Right cardiac atrium (tissue), 5 donors: ENCODE measurements around the gene GRIK4. TPM values are rescaled to one million over a fixed set of nuclear protein-coding genes. Genes with fewer than 3 reads are reported as not detected.
A peak's percentile ranks its signal among the peaks of the same experiment; 100 is the strongest.

Experiments
- ATAC-seq, 2 donors: fragments of 200-7000 bp; cut with Tn5 transposase; one replicate each; pipeline versions ENCODE4 v1.8.0 to v1.9.1; 2020; ENCODE audit warnings: moderate library complexity in 2 of 2, mild to moderate bottlenecking in 1 of 2
- DNase-seq, 3 donors: peaks; one replicate each; pipeline ENCODE4 v3.0.0-alpha.2; 2020
- H3K27ac ChIP-seq: one replicate; pipeline ENCODE4 v1.5.1; 2013; ENCODE audit warnings: mild to moderate bottlenecking, low read length, control low read depth, moderate library complexity
- H3K27me3 ChIP-seq: one replicate; pipeline ENCODE4 v1.6.1; 2013; ENCODE audit not compliant: control insufficient read depth, insufficient read depth
- H3K4me1 ChIP-seq: one replicate; pipeline ENCODE4 v1.6.1; 2013; ENCODE audit warnings: low read length; ENCODE audit not compliant: control insufficient read depth, insufficient read depth
- H3K4me3 ChIP-seq: one replicate; pipeline ENCODE4 v1.5.1; 2013; ENCODE audit warnings: low read length, control low read depth
- H3K9me3 ChIP-seq: one replicate; pipeline ENCODE4 v1.6.1; 2013; ENCODE audit warnings: low read length; ENCODE audit not compliant: control insufficient read depth
- WGBS: extraction: QIAGEN DNeasy Blood & Tissue Kit; methylation state at CpG from one replicate; pipeline ENCODE4 v1.1.7; 2013; 5-methylcytosine and 5-hydroxymethylcytosine counted together
- intact Hi-C, 4 donors: fragments of 100-400 bp; cut with DNase I; formaldehyde crosslinking; loops; one replicate each; pipeline versions ENCODE4 v1.11.0 to v1.14.0; 2022 to 2023
- polyA plus RNA-seq: library from polyadenylated mRNA; stranded (reverse); fragments of 200-250 nt; gene quantifications from one replicate; pipeline ENCODE4 v1.2.3, GENCODE V29; 2013
- total RNA-seq, 4 donors: library from RNA; stranded (reverse); fragmentation: NEBNext Ultra II Directional; extraction: Animal tissue kit (Norgen Biotek cat#: 25700); gene quantifications; one replicate each; pipeline ENCODE4 v1.2.1, GENCODE V29; 2021
- donor health status: healthy with polysubstance abuse.
- donor health status: DM: no; HTN: yes; CAD: no.
- donor health status: DM: no; HTN: no; CAD: no.
- donor health status: DM: no; HTN: yes; CAD: no; lungs with severe emphysema.
- donor health status: DM: yes; HTN: yes; CAD: no.

The GRIK4 gene
- total and polyA plus RNA-seq, 5 donors = 0.32 to 3.4 (median 0.80) TPM; not detected in 1

DNA sequence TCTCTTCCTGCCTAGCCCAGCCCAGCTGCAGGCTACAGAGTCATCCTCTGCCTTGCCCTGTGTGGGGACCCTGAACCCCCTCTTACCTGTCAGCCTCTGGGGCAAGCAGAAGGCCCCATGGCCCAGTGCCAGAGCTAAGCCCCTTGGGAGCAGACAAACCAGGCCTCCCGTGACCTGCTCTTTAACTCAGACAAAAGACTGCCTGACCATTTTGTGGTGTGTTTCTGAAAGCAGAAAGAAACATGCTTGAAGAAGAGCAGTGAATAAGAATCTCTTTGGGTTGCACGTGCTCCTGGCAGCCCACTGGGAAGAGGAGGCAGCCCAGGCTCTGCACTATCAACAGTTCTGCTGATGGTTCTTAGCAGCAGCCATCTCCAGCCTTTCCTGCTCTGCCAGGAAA, 118.6 kb downstream of the GRIK4 start:
- Histone ChIP-seq H3K9me3 (no peaks in the 10 kb centered on the region), H3K4me1 (no peaks in the 10 kb centered on the region), H3K4me3 (no peak overlapping the region), H3K27me3 (no peaks in the 10 kb centered on the region), H3K27ac (no peak overlapping the region)
- intact Hi-C loops = no loop called here
- 49% methylated on average over 2 of the region's 2 CpGs for WGBS
- DNase-seq (no peak), ATAC-seq (no peak)

DNA sequence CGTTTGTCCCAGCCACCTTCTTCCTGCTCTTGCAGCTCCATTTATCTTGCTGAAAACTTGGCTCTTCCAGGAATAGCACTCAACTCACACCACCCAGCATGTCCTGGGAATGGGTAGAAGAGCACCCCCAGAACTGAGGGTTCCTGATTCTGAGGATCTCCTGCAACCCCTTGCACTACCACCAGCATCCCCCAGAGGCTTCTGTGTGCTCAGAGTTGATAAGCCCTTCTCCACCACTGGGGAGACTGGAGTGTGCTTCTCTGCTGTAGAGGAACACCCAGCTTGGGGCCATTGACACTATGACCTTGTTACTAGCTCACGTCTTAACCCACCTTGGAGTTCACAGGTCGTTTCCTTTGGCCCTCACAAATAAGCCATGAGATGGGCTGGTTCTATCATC, 121.0 kb downstream of the GRIK4 start:
- no peak for ATAC-seq
- H3K9me3 ChIP-seq = no peaks in the 10 kb centered on the region
- no peaks in the 10 kb centered on the region for H3K27me3 ChIP-seq
- H3K27ac ChIP-seq = no peak overlapping the region
- WGBS = 66% methylated on average over 3 of the region's 3 CpGs
- H3K4me3 ChIP-seq = no peak overlapping the region
- no peak for DNase-seq
- no peaks in the 10 kb centered on the region for H3K4me1 ChIP-seq
- intact Hi-C loops = no loop called here

DNA sequence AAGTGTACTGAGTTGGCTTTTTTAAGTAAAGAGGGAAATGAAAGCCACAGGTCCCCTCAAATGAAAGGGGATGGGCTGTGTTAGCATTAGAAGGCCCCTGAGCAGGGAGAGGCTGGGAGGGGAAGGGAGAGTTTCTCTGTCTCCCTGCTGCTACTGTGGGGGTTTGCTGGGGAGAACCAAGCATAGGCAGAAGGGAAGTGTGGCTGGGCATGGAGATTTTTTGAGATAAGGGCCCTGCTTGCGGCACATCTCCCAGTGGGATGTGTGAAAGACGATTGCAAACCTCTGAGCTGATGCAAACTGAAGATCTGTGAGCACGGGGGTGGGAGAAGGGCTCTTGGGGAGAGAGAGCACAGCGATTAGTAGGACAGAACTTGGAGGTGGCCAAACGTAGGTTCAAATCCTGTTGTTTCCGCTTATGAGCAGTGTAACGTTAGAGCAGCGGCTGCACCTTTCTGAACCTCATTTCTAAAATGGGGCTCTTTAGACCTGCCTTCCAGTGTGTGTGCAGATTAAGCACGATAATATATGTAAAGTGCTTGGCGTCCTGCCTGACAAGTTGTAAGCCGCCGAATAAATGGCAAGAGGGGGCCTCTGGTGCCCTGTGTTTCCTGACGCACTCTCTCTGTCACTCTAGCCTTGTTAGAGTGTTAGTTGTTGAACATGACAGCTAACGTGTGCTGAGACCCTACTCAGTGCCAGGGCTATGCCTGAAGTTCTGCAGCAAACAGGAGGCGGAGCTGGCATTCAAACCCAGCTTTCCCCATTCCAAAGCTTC, 122.3 kb downstream of the GRIK4 start:
- intact Hi-C loops = no loop called here
- DNase-seq (no peak), ATAC-seq (no peak)
- Histone ChIP-seq H3K27ac (no peak overlapping the region), H3K4me1 (no peaks in the 10 kb centered on the region), H3K27me3 (no peaks in the 10 kb centered on the region), H3K9me3 (no peaks in the 10 kb centered on the region), H3K4me3 (no peak overlapping the region)
- WGBS = 59% methylated on average over 15 of the region's 15 CpGs

DNA sequence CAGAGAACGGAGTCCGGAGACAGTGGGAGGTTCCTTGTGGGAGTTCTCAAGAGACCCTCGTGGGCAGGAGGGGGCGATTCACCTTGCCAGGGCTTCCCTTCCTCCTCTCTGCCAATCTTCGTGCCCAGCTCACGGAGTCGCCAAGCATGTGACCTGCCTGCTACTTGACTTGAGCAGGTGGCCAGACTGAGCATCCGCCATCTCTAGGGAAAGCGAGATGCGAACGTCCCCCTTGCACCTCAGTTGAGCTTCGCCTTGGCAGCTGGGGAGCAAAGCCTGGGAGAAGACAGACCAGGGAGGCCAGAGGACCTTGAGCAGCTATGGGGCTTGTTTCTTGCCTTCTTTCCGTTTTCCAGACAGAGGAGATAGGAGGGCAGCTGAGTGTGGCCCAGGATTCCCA, 123.2 kb downstream of the GRIK4 start:
- Histone ChIP-seq H3K4me3 (no peak overlapping the region), H3K27me3 (no peaks in the 10 kb centered on the region), H3K9me3 (no peaks in the 10 kb centered on the region), H3K27ac (no peak overlapping the region), H3K4me1 (no peaks in the 10 kb centered on the region)
- ATAC-seq (no peak), DNase-seq (no peak)
- intact Hi-C loops = no loop called here
- WGBS = 80% methylated on average over 13 of the region's 13 CpGs

DNA sequence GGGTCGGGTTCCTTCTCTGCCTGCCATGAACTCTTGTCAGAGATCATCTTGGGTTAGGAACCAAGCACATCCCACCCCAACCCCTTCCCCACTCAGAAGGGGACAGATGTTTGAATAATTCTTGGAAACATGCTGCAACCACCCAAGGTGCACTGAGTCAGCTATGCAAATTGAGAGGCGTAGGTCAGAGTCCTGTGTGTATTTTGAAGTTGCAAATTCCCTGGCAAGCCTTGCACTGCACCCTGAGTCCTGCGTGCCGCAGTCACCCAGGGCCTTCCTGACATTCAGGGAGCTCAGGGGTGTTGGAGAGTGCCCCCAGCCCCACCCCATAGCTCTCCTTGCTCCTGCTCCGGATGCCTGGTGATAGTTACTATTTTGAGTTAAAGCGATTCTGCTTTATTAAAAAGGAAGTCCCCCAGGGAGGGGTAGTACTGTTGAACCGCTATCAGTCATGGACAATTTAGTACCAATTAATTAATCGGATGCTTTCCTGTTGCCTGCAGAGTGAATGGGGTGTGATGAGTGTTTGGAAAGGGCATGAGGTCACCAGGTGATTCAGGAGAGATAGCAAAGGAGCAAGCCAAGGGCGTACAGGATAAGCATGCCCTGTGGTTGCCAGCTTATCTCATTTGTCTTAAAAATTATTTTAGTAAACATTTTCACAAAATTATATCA, 123.7 kb downstream of the GRIK4 start:
- H3K27ac ChIP-seq = no peak overlapping the region
- DNase-seq = no peak
- intact Hi-C loops = no loop called here
- 61% methylated on average over 9 of the region's 9 CpGs for WGBS
- no peaks in the 10 kb centered on the region for H3K9me3 ChIP-seq
- ATAC-seq = no peak
- H3K27me3 ChIP-seq = no peaks in the 10 kb centered on the region
- H3K4me3 ChIP-seq = no peak overlapping the region
- no peaks in the 10 kb centered on the region for H3K4me1 ChIP-seq

DNA sequence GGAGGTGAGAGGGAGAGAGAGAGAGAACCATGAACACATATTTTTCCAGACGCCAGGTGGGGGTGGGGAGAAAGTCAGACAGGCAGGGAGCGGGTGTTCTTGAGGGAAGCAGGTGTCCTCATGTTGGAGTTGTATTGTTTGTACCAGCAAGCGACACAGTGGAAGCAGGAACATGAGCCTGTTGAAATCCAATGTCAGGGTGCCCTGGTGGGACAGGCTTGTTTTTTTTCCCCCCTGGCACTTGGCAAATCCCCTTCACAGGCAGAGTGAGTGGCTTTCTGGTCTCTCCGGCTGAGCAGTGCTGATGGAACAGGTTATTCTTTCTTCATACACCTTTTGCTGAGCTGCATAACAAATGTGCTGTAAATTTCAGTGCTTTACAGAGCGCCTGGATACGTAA, 125.6 kb downstream of the GRIK4 start:
- H3K9me3 ChIP-seq = no peaks in the 10 kb centered on the region
- no peaks in the 10 kb centered on the region for H3K4me1 ChIP-seq
- ATAC-seq (no peak), DNase-seq (no peak)
- WGBS = 85% methylated on average over 6 of the region's 6 CpGs
- no peak overlapping the region for H3K4me3 ChIP-seq
- intact Hi-C loops = no loop called here
- no peak overlapping the region for H3K27ac ChIP-seq
- H3K27me3 ChIP-seq = peaks cover 2% of the 10 kb centered on the region

DNA sequence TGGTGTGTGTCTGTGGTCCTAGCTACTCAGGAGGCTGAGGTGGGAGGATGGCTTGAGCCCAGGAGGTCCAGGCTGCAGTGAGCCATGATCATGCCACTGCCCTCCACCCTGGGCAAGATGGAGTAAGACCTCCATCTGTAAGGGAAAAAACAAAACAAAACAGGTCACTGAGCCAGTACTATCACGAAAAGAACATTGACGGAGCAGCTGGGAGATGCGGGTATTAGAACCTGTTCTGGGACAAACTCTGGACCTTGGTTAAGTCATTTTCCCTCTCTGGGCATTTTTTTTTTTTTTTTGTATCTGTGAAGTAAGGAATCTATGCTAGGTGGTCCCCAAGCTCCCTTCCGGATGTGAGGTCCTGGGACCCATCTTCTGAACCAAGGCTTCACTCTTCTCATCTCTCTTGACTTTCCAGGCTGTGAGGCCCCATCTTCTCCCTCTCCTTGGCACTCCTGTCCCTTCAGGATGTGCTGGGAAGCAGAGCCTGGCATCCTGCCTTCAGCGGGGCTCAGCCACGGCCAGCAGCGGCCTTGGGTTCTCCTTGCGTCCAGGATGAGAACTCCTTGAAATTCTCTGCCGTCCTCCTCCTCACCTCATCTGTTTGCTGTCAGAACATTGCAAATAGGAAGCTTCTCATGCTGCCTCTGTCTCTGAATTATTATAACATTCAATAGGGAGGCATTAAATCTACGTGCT, 130.8 kb downstream of the GRIK4 start:
- no peaks in the 10 kb centered on the region for H3K9me3 ChIP-seq
- DNase-seq = no peak
- peaks cover 2% of the 10 kb centered on the region for H3K27me3 ChIP-seq
- intact Hi-C loops = no loop called here
- no peak overlapping the region for H3K4me3 ChIP-seq
- no peaks in the 10 kb centered on the region for H3K4me1 ChIP-seq
- no peak for ATAC-seq
- 84% methylated on average over 10 of the region's 10 CpGs for WGBS
- H3K27ac ChIP-seq = no peak overlapping the region

DNA sequence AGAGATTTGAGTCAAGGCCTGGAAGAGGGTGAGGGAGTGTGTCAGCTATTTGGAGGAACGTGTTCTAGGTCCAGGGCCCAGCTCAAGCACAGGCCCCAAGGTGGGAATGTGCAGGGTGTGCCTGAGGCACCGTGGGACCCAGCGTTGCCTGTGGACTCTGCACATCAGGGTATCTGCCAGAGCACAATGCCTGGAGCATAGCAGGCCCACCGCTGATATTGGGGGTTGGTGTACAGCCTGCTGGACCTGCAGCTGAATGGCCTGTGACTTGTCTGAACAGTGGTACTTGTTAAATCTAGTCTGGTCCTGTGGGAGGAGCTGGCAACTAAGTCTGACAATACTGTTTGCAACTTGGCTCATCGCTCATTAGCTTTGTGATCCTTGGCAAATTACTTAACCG, 131.7 kb downstream of the GRIK4 start:
- H3K4me3 ChIP-seq = no peak overlapping the region
- DNase-seq (no peak), ATAC-seq (no peak)
- WGBS = 89% methylated on average over 6 of the region's 6 CpGs
- intact Hi-C loops = no loop called here
- H3K4me1 ChIP-seq = no peaks in the 10 kb centered on the region
- peaks cover 2% of the 10 kb centered on the region for H3K27me3 ChIP-seq
- H3K27ac ChIP-seq = no peak overlapping the region
- no peaks in the 10 kb centered on the region for H3K9me3 ChIP-seq

DNA sequence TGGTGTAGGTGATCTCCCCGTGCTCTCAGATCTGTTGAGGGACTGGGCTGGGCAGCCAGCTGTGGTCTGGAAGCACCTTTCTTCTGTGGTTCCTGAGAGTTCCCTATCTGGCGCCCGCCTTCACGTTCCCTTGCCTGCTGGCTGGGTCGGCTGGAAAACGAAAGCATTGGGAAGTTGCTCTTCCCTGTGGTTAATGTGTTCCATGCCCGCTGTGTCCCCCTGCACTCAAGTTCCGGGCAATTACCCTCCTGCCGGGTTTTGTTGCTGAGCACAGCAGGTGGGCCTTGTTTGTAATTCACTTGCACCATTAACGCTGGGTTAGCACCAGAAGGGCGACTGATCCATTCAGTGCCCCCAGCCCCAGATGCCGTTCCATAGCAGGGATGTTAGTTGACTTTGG, 134.1 kb downstream of the GRIK4 start:
- no peak for DNase-seq
- no peak overlapping the region for H3K27ac ChIP-seq
- no peaks in the 10 kb centered on the region for H3K9me3 ChIP-seq
- ATAC-seq = no peak
- intact Hi-C loops = no loop called here
- H3K4me1 ChIP-seq = no peaks in the 10 kb centered on the region
- 35% methylated on average over 12 of the region's 12 CpGs for whole genome bisulfite sequencing
- peaks cover 2% of the 10 kb centered on the region for H3K27me3 ChIP-seq
- H3K4me3 ChIP-seq = no peak overlapping the region

DNA sequence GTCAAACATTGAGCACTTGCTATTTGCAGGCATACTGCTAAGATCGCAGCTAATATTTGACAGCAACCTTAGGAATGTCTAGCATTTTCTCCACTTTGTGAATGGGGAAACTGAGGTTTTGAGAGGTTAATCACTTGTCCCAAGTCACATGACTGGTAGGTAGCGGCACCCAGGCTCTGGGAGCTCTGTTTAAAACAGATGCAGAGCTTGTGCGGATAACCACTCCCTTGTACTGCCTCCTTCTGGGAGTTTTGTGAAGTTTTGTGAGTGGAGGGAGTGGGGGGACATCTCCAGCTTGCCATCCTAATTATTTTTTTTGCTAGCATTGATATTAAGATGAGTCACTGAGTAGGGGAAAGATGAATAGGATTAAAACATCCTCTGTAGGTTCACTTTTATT, 134.7 kb downstream of the GRIK4 start:
- no peaks in the 10 kb centered on the region for H3K4me1 ChIP-seq
- DNase-seq = no peak
- H3K9me3 ChIP-seq = no peaks in the 10 kb centered on the region
- intact Hi-C loops = no loop called here
- H3K4me3 ChIP-seq = no peak overlapping the region
- WGBS = 77% methylated on average over 3 of the region's 3 CpGs
- ATAC-seq = no peak
- H3K27ac ChIP-seq = no peak overlapping the region
- H3K27me3 ChIP-seq = peaks cover 2% of the 10 kb centered on the region

DNA sequence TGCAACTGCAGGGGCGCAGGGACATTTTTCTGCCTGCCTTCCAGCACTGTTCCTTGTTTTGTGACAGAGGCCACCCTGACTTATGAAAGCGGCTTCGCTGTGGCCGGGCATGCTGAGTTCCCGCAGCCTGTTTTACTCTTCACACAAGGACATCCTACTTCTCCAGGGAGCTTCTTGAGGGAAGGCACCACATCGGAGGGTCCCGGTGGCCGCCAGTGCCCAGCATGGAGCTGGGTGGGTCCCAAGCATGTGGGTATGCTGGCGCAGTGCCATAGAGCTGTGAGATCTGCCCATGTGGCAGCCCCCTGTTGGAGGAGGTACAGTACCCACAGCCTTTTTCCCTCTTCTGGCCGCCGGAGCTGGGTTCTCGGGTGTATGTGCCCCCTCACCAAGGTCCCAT, 136.1 kb downstream of the GRIK4 start:
- H3K9me3 ChIP-seq = no peaks in the 10 kb centered on the region
- DNase-seq (no peak), ATAC-seq (peak in 1 of 2 donors; percentile 27)
- WGBS = 86% methylated on average over 12 of the region's 12 CpGs
- intact Hi-C loops = no loop called here
- no peaks in the 10 kb centered on the region for H3K27me3 ChIP-seq
- H3K4me1 ChIP-seq = no peaks in the 10 kb centered on the region
- no peak overlapping the region for H3K4me3 ChIP-seq
- H3K27ac ChIP-seq = no peak overlapping the region
